GM21717 (cell line): ENCODE results near the gene C16orf74.

Source experiments
- ATAC-seq: cut with Tn5 transposase; IDR thresholded peaks from one replicate; pipeline ENCODE4 v1.9.1; 2021; ENCODE audit warnings: mild to moderate bottlenecking, moderate library complexity; ENCODE audit not compliant: unreplicated experiment

Gene C16orf74

DNA sequence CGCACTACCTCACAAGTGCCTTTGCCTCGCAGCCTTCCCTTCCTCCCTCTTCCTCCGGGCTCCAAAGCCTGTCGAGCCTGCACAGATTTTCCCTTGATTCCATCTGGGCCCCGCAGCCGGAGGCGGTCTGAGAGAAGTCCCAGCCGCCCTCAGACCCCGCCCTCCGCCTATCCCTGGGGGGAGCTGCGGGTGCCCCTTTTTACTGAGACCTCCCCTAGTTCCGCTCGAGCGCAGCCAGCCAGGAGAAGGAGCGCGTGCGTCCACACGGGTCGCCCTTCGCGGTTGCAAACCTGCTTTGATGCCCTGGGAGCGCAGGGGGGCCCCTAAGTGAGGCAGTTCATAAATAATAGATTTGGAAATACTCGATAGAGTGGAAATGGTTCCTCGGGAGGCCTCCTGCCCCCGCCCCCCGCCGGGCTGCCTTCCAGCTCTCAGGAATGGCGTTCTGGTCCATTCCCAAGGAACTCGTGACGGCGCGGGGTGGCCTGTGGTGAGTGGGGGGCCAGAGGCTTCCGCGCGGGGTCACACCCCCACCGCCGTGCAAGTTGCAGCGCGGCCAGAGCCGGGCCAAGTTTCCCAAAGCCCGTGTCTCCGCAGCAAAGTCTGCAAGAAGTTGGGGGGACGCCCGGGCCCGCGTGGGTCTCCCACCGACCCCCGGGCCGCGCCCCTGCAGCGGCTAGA, 610 bp downstream of the C16orf74 start:
- ATAC-seq = no peak

DNA sequence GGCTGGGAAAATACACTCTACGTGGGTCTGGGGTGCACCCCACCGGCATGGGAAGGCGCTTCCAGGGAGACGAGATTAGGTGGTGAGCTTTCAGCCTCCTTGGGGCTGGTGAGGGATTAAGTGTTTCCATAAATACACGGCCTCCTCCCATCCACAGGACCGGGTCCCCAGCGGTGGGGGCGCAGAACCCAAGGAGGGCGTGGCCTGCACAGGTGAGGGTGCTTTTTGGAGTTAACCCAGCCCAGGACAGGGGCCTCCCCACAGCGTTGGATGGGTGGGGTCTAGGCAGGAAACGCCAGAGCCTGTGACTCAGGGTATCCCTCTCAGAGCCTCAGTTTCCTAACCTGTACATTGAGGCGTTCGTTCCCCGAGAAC, 1.1 kb downstream of the C16orf74 start:
- ATAC-seq = no peak

DNA sequence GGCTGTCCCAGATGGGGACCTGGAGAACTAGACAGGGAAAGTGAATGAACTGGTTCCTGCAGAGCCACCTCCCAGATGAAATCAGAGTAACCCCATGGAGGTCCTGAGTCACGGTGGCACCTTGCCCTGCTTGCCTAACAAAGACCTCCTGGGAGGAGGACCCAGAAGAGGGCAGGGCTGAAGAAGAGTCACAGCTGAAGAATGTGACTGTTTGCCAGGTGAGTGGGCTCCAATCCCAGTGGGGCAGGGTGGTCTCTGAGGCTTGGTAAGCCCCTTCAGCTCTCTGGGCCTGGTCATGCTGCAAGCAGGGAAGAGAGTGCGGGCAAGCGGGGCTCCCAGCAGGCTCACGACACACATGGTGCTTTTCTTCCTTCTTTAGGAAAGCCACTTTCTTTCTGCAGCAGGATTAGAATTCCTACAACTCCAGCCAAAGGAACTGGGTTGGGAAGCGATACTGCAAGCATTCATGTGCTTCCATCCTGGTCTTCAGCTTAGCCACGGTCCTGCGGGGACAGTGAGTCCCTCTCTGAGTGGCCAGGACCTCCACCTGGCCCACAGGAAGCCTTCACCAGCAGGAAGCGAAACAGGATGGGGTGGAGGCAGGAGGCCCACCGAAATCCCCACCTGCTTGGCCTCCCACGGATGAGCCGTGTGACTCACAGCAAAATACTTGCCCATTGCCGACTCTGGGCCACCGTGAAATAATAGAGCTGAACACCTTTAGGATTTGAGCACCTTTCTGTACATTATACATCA, 4.3 kb downstream of the C16orf74 start:
- ATAC-seq = no peak

GRCh38 chr16:85738923-85739715, 11.8 kb downstream of the C16orf74 start:
- ATAC-seq = no peak

GRCh38 chr16:85736921-85737320, 14.0 kb downstream of the C16orf74 start:
- no peak for ATAC-seq

- ATAC-seq = no peak
Observed at GRCh38 chr16:85735946-85736345, 14.9 kb downstream of the C16orf74 start.

- no peak for ATAC-seq
Observed at GRCh38 chr16:85735225-85735635, 15.7 kb downstream of the C16orf74 start.

DNA sequence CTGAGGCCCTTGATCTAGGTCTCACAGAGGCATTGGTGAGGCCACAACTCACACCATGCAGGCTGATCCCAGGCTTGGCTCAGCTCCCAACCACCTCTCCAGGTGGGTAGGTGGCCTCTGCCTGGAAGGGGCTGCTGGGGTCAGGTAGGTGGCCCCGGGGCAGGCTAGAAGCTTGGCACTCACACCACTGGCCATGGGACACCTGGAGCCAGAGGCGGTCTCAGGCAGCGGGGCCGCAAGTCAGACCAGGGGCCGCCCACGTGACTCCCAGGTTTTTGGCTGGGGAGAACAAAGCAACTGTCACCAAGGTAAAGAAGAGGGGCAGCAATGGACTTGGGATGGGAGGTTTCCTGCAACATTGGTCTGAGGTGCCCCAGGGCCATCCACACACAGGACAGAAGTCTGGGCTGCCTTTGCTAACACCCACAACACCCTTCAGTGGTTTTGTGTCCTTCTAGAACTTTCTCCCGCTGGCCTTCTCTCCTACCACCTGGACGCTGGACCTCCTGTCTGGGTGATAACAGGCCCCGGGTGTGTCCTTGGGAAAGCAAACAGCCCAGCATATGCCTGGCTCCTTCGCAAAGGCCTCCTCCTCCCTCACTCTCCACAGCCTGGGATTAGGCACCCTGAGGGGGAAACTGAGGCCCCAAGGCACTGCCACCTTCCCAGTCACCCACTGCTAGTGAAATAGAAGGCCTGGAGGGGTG, 16.4 kb downstream of the C16orf74 start:
- no peak for ATAC-seq

DNA sequence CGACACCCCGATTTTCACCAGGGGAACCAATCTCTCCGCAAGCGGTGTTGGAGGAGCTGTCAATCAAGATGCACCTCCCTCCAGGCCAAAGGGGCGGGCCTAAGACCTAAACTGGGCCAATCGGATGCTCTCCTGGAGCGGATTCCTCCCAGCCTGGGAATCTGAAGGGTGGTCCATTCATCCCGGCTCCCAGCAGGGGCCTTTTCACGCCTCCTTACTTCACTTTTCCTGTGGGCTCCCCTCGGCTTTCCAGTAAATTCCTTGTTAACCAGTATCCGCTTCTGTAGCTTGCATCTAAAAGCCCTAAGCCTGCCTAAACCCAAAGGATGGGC, 17.1 kb downstream of the C16orf74 start:
- ATAC-seq = no peak

GRCh38 chr16:85733155-85733838, 17.6 kb downstream of the C16orf74 start:
- ATAC-seq = no peak

- no peak for ATAC-seq
Observed at GRCh38 chr16:85731179-85731578, 19.7 kb downstream of the C16orf74 start.

- ATAC-seq = no peak
Observed at GRCh38 chr16:85730186-85730465, 20.8 kb downstream of the C16orf74 start.

GRCh38 chr16:85729452-85730185, 21.3 kb downstream of the C16orf74 start:
- no peak for ATAC-seq

GRCh38 chr16:85728879-85729278, 22.0 kb downstream of the C16orf74 start:
- no peak for ATAC-seq

DNA sequence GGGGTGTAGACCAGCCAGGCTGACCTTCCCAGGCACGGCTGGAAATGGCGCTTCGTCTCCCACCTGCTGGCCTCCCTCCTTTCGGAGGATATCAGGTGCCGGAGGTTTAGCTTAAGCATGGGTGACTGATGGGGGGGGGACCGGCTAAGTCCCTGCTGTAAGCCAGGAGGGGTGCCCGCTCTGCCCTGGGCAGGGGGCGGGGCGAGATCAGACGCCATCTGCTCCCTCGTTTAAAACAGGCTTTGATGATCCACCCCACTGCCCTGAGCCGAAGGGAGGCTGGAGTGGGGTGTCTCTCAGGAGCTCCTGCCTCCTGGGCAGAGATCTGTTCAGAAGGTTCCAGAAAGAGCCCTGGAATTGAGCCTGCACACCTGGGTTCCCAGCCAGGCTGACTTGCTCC, 26.0 kb downstream of the C16orf74 start:
- no peak for ATAC-seq

- ATAC-seq = no peak
Observed at GRCh38 chr16:85724126-85724879, 26.6 kb downstream of the C16orf74 start.

GRCh38 chr16:85722128-85722893, 28.6 kb downstream of the C16orf74 start:
- ATAC-seq = no peak

DNA sequence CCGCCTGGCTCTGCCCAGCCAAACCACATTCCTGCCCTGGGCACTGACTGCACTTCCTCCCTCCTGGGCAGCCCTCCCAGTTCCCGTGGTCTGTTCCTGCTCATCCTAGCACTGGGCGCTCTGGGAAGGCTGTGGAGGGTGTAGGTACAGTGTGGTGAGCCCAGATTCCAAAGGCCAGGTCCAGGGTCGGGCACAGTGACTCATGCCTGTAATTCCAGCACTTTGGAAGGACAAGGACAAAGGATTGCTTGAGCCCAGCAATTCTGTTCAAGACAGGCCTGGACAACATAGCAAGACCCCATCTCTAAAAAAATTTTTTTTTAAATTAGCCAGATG, 30.6 kb downstream of the C16orf74 start:
- no peak for ATAC-seq
